ENCODE results near the gene BEX4. TPM values are rescaled to one million over a fixed set of nuclear protein-coding genes. Genes with fewer than 3 reads are reported as not detected.
"Not testable (repeated sequence)": the region's sequence is repeated elsewhere in the genome, so short reads cannot be mapped to it uniquely, and the experiment has no call there.

Gene BEX4, protein sequence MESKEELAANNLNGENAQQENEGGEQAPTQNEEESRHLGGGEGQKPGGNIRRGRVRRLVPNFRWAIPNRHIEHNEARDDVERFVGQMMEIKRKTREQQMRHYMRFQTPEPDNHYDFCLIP
- 7.9 and 15.6 TPM in 2 replicates for total RNA-seq (ENCODE audit: low replicate concordance)

DNA sequence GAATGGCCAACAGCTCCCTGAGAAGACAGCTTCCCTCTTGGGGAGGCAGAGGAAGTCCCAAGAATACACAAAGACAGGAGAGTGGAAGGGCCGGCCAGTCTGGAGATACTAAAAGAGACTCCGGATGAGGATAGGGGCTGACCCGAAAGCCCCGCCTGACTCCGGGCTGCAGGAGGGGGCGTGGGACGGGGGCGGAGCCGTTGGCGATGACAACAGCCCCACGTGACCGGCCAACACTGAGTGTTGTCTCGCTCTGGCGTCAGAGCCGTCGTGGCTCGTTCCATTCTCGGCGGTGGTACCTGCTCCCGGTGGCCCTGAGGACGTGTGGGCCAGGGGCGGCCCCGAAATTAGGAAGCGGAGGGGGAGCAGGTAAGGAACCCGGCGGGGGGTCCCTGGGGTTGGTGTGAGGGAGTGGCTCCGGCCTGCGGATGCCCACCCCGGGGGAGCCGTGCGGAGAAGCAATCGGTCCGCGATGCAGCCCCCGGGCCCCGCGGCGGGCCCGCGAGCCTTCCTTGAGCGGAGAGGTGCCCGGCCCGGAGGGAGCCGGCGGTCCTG, at the start of gene BEX4:
Gene BEX4, plus strand, starts transcription at position 239 of the 555 bp plus-strand sequence. CDS start 1,046 bp downstream, outside the sequence.
- TF ChIP-seq, protein P1, sequence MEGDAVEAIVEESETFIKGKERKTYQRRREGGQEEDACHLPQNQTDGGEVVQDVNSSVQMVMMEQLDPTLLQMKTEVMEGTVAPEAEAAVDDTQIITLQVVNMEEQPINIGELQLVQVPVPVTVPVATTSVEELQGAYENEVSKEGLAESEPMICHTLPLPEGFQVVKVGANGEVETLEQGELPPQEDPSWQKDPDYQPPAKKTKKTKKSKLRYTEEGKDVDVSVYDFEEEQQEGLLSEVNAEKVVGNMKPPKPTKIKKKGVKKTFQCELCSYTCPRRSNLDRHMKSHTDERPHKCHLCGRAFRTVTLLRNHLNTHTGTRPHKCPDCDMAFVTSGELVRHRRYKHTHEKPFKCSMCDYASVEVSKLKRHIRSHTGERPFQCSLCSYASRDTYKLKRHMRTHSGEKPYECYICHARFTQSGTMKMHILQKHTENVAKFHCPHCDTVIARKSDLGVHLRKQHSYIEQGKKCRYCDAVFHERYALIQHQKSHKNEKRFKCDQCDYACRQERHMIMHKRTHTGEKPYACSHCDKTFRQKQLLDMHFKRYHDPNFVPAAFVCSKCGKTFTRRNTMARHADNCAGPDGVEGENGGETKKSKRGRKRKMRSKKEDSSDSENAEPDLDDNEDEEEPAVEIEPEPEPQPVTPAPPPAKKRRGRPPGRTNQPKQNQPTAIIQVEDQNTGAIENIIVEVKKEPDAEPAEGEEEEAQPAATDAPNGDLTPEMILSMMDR (IDR thresholded peaks at IDR 0.05; ENCODE audit: insufficient read depth, low read length), result no peak
- DNase-seq (ENCODE audit: low read depth), result peak; percentile 42
- peak within 1 kb of the TSS; percentile 60 for H3K4me3 ChIP-seq (ENCODE audit: low read depth, low read length)

DNA sequence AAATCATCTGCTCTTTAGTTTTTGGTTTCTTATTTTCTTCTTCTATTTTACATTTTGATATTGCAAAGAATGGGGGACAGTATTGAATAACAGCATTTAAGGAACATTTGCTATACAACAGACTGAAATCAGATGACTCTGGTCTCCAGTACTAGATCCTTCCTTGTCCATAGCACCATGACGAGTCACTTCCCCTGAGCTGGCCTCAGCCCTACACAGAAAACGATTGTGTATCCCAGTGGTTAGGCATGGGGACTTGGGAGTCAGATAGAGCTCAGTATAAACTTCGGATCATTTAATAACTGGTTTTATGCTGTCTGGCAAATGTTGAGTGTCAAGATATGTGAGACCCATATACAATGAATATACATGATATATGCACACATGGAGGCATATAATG, 44.7 kb upstream of the BEX4 start:
- H3K4me3 ChIP-seq (ENCODE audit: low read depth, low read length), result no peak overlapping the region
- DNase-seq (ENCODE audit: low read depth), result peak; percentile 4
- TF ChIP-seq, protein P1 (IDR thresholded peaks at IDR 0.05; ENCODE audit: insufficient read depth, low read length), result no peak

DNA sequence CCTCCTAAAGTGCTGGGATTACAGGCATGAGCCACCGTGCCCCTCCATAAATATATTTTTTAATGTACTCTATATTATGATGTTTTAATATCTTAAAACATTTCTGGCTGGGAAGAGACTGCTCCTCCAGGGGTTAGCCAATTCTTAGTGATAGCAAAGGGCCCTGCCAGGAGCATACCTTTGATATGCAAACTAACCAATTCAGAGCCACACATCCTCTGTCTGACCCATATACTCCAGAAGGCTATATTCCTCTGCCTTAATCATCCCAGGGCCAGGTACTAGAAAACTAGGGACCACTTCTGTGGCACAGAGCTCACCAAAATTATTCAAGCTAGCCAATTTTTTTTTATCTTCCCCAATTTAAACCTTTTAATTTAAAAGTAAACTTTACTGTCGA, 43.6 kb upstream of the BEX4 start:
- DNase-seq (ENCODE audit: low read depth), result no peak
- TF ChIP-seq, protein P1 (IDR thresholded peaks at IDR 0.05; ENCODE audit: insufficient read depth, low read length), result no peak
- H3K4me3 ChIP-seq (ENCODE audit: low read depth, low read length), result no peak overlapping the region

DNA sequence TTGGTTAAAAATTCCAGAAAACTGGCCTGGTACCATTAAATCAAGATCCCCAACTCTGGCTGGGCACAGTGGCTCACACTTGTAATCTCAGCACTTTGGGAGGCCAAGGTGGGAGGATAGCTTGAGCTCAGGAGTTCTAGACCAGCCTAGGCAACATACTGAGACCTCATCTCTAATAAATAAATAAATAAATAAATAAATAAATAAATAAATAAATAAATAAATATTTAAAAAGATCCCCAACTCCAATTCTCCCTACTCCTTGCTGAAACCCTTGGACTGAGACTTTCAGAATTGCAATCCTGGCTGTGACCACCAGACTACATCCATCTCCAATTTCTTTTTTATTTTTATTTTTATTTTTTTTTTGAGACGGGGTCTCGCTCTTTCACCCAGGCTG, 39.7 kb upstream of the BEX4 start:
- H3K4me3 ChIP-seq (ENCODE audit: low read depth, low read length); DNase-seq (ENCODE audit: low read depth): not testable (repeated sequence)

DNA sequence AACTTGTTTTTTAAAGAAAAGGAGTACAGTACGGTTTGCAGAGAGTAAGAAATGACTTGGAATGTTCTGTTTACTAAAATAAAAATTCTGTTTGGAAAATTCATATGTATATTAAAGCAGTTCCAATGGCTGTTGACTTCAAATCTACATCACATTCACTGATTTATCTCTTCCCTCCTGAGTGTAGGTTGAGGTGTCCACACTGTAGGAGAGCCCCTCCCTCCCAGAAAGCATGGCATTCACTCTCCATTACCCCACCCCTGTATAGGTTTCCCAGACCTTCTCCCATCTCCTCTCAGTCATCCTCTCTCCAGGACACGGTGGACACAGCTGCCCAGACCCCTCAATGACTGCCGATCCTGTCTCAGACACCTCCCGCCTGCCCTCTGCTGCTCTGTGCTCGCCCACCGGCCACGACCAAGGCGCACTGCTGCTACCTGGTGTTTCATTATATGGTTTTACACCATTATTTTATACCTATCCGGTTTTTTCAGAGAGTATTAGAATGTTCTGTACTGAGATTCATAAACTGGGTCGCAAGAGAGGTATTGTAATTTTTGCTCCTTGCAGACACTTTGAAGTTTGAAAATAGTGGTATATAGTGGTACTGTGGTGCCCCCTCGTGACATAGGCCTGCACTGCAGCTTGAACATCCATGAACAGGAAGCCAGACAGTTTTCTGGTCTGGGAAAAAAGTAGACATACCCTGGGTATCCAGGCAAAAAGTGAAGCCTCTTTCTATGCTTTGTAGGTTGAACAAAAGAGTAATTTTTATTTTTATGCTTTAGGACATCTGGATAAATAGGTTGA, 38.8 kb upstream of the BEX4 start:
- peak; percentile 62 for DNase-seq (ENCODE audit: low read depth)
- peak overlapping the region; percentile 29 for H3K4me3 ChIP-seq (ENCODE audit: low read depth, low read length)
- TF ChIP-seq, protein P1 (IDR thresholded peaks at IDR 0.05; ENCODE audit: insufficient read depth, low read length), result peak; percentile 80

DNA sequence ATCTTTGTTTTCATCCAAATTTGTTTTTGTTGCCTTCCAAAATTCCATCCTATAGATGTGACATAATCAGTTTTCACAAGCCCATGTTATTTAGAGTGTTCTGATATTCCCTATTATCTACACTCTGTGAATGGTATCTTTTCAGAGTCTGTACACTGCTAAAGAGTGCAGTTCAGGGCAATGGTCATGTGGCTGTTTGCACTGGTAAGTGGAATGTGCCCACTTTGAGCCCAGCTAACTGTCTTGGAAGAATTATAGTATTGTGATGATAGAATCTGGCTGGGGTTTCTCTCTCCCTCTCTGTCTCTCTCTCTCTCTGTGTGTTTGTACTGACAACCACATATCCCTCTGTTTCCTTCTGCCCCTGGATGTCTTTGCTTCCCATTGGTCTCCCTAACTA, 37.4 kb upstream of the BEX4 start:
- TF ChIP-seq, protein P1 (IDR thresholded peaks at IDR 0.05; ENCODE audit: insufficient read depth, low read length), result no peak
- no peak for DNase-seq (ENCODE audit: low read depth)
- no peak overlapping the region for H3K4me3 ChIP-seq (ENCODE audit: low read depth, low read length)

DNA sequence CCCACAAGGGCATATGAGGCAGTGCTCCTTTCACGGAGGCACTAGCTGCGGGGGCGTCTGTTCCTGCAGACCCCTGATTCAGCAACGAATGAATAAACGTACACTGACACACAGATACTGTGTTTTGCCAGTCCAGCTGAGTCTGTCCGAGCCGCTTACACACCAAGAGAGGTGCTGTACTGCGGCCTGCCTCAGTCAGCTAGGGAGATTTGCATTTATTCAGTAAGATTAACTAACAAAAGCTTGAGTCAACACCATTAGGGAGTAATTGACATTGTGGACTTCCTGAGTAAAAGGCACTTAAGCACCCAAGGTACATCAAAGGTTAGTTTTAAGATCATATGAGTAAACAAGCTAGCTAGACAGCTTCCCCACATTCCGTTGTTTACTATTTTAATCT, 31.0 kb upstream of the BEX4 start:
- DNase-seq (ENCODE audit: low read depth), result no peak

More for the DNA sequence above, 31.0 kb upstream of the BEX4 start:
- TF ChIP-seq, protein P1 (IDR thresholded peaks at IDR 0.05; ENCODE audit: insufficient read depth, low read length), result no peak
- no peak overlapping the region for H3K4me3 ChIP-seq (ENCODE audit: low read depth, low read length)

Data from fibroblast of the aortic adventitia (primary cell).